GM12801 (cell line): Measurements from ENCODE around the gene ABCC9.

Source experiments
- CTCF ChIP-seq: IDR thresholded peaks from one replicate; pipeline ENCODE4 v1.5.1; 2011; ENCODE audit warnings: control low read depth; ENCODE audit not compliant: insufficient read length; ENCODE audit errors: extremely low read depth

ABCC9 gene

GRCh38 chr12:21934173-21934572, 7.1 kb downstream of the ABCC9 start:
- TF ChIP-seq CTCF = no peak

- TF ChIP-seq CTCF = no peak
Observed at GRCh38 chr12:21933656-21934055, 7.6 kb downstream of the ABCC9 start.

- no peak for TF ChIP-seq CTCF
Observed at GRCh38 chr12:21925296-21925913, 15.8 kb downstream of the ABCC9 start.

- TF ChIP-seq CTCF = no peak
Observed at GRCh38 chr12:21921436-21921835, 19.8 kb downstream of the ABCC9 start.

- no peak for TF ChIP-seq CTCF
Observed at GRCh38 chr12:21918456-21918855, 22.8 kb downstream of the ABCC9 start.

GRCh38 chr12:21913823-21914222, 27.4 kb downstream of the ABCC9 start:
- no peak for TF ChIP-seq CTCF

GRCh38 chr12:21912318-21912717, 28.9 kb downstream of the ABCC9 start:
- TF ChIP-seq CTCF = no peak

- TF ChIP-seq CTCF = no peak
Observed at GRCh38 chr12:21911832-21912231, 29.4 kb downstream of the ABCC9 start.
